SU-DHL-6 (cell line): ENCODE data around the gene CXADR.

Source experiments
- CTCF ChIP-seq: fragments of 200-600 bp; sonication (generic); IDR thresholded peaks from one replicate; pipeline ENCODE4 v1.5.1; 2017; ENCODE audit warnings: antibody characterized with exemption, mild to moderate bottlenecking, low read length, moderate library complexity; ENCODE audit not compliant: insufficient read depth, poor library complexity, severe bottlenecking
- EZH2phosphoT487 ChIP-seq: fragments of 200-600 bp; sonication (generic), shearing (Covaris generic); conservative IDR thresholded peaks from 2 replicates; pipeline ENCODE4 v1.6.1; 2018; ENCODE audit warnings: mild to moderate bottlenecking, antibody characterized with exemption, low read length, moderate library complexity, mixed read lengths

- TF ChIP-seq CTCF (peak; percentile 13), EZH2phosphoT487 (no peak)
These were observed at the start of gene CXADR for GRCh38 chr21:17512253-17513213.
